Tibial nerve (tissue), 4 donors: Measurements from ENCODE around the gene TPM2. TPM values are rescaled to one million over a fixed set of nuclear protein-coding genes. Genes with fewer than 3 reads are reported as not detected.

Source experiments
- DNase-seq, 2 donors: peaks; one replicate each; pipeline ENCODE4 v3.0.0-alpha.2; 2019; ENCODE audit warnings: low spot score in 2 of 2
- H3K27ac ChIP-seq, 4 donors: fragments of 200-600 bp; sonication (generic) in 3 of 4; one replicate each; pipeline ENCODE4 v1.5.1; 2017 to 2019; ENCODE audit warnings: mild to moderate bottlenecking in 1 of 4
- H3K27me3 ChIP-seq, 2 donors: fragments of 200-600 bp; sonication (generic) in 1 of 2; one replicate each; pipeline versions ENCODE4 v1.5.1 to v1.6.0; 2017 to 2019
- H3K36me3 ChIP-seq, 3 donors: fragments of 200-600 bp; sonication (generic); one replicate each; pipeline ENCODE4 v1.5.1; 2018 to 2019
- H3K4me1 ChIP-seq, 4 donors: fragments of 200-600 bp; sonication (generic) in 3 of 4; one replicate each; pipeline ENCODE4 v1.5.1; 2017 to 2019
- H3K4me3 ChIP-seq, 4 donors: fragments of 200-600 bp; sonication (generic) in 3 of 4; one replicate each; pipeline ENCODE4 v1.5.1; 2017 to 2019; ENCODE audit warnings: mild to moderate bottlenecking in 1 of 4, moderate library complexity in 1 of 4
- H3K9me3 ChIP-seq, 4 donors: fragments of 200-600 bp; sonication (generic) in 3 of 4; one replicate each; pipeline ENCODE4 v1.5.1; 2017 to 2019
- EP300 ChIP-seq, 2 donors: sonication (generic); formaldehyde crosslinking; IDR thresholded peaks; one replicate each; pipeline ENCODE4 v1.6.1; 2017; ENCODE audit warnings: antibody characterized with exemption in 2 of 2, mild to moderate bottlenecking in 1 of 2
- POLR2A ChIP-seq, 2 donors: fragments of 450-650 bp; IDR thresholded peaks; one replicate each; pipeline ENCODE4 v1.6.1; 2017; ENCODE audit warnings: antibody characterized with exemption in 2 of 2, mild to moderate bottlenecking in 2 of 2, moderate library complexity in 2 of 2
- WGBS, 2 donors: methylation state at CpG; one replicate each; pipeline ENCODE4 v1.1.5; 2018; 5-methylcytosine and 5-hydroxymethylcytosine counted together
- total RNA-seq, 4 donors: library from RNA; depleted of rRNA; stranded (reverse); fragments of >200 nt; gene quantifications; one replicate each; pipeline ENCODE4 v1.1.0, GENCODE V29; 2016
- TF ChIP-seq, protein P1 (sequence below), 5 experiments: fragments of 200-600 bp in 3 of 5; fragments of 450-650 bp in 2 of 5; sonication (generic) in 3 of 5; IDR thresholded peaks; one replicate each; pipeline ENCODE4 v1.5.1; 2016 to 2019; ENCODE audit warnings: antibody characterized with exemption in 5 of 5, mild to moderate bottlenecking in 3 of 5, moderate library complexity in 2 of 5

The TPM2 gene
- total RNA-seq, 4 donors from 2014 or later, result 229 to 350 (median 289) TPM

DNA sequence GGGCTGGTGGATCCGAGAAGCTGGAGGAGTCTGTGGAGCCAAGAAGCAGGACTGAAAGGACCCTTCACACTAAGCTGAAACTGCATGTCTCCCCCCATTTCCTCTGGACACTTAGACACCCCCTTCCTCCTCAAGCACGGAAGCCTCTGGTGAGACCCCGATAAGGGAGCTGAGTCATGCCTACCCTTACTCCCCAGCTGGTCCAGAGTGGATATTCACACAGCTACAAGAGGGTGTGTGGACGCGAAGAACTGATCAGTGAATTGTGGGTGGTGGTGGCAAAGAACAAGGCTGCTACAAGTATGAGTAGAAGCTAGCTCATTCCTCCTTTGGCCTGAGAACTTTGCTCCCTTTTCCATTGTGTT lies 37.9 kb upstream of the TPM2 start:
- H3K9me3 ChIP-seq, result no peaks in the 10 kb centered on the region
- no peak for DNase-seq
- 21 to 30% methylated on average over 5 of the region's 5 CpGs for WGBS, 2 donors
- H3K4me3 ChIP-seq, result peak overlapping the region in 3 of 4 donors; percentile 6 to 85 (median 33)
- TF ChIP-seq POLR2A (IDR thresholded peaks at IDR 0.05), result no peak
- TF ChIP-seq, protein P1, sequence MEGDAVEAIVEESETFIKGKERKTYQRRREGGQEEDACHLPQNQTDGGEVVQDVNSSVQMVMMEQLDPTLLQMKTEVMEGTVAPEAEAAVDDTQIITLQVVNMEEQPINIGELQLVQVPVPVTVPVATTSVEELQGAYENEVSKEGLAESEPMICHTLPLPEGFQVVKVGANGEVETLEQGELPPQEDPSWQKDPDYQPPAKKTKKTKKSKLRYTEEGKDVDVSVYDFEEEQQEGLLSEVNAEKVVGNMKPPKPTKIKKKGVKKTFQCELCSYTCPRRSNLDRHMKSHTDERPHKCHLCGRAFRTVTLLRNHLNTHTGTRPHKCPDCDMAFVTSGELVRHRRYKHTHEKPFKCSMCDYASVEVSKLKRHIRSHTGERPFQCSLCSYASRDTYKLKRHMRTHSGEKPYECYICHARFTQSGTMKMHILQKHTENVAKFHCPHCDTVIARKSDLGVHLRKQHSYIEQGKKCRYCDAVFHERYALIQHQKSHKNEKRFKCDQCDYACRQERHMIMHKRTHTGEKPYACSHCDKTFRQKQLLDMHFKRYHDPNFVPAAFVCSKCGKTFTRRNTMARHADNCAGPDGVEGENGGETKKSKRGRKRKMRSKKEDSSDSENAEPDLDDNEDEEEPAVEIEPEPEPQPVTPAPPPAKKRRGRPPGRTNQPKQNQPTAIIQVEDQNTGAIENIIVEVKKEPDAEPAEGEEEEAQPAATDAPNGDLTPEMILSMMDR (IDR thresholded peaks at IDR 0.05), result no peak
- TF ChIP-seq EP300 (IDR thresholded peaks at IDR 0.05), result no peak
- no peaks in the 10 kb centered on the region for H3K27me3 ChIP-seq
- H3K4me1 ChIP-seq, result peaks cover 0 to 58% (median 54%) of the 10 kb centered on the region in 4 donors
- H3K36me3 ChIP-seq, result peaks cover 0 to 39% (median 13%) of the 10 kb centered on the region in 3 donors
- H3K27ac ChIP-seq, result peak overlapping the region; percentile 38 to 99 (median 82)

DNA sequence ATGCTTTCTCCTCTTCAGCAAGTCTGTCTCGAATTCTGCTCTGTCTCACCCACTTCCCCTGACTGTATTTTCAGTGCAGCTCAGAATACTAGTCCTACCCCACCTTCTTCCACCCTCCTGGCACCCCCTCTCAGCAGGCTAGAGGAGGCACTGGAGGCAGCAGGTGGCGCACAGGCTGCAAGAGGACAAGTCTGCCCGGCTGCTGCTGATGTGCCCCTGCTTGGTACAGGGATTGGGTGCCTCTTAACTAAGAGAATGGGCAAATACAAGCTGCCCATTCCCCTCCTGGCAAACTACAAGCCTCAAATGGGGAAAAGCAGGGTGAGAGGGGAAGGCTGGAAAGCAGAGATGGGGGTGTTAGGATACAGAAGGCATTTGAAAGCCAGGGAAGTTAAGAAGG lies 37.2 kb upstream of the TPM2 start:
- no peak for DNase-seq
- Histone ChIP-seq H3K27me3 (no peaks in the 10 kb centered on the region), H3K27ac (peak overlapping the region in 3 of 4 donors; percentile 70 to 99 (median 94)), H3K36me3 (peaks cover 4 to 46% (median 13%) of the 10 kb centered on the region in 3 donors), H3K9me3 (no peaks in the 10 kb centered on the region), H3K4me1 (peaks cover 0 to 58% (median 53%) of the 10 kb centered on the region in 4 donors), H3K4me3 (peak overlapping the region in 1 of 4 donors; percentile 85)
- no peak for TF ChIP-seq POLR2A (IDR thresholded peaks at IDR 0.05)
- 13 to 27% methylated on average over 3 of the region's 3 CpGs for WGBS, 2 donors

DNA sequence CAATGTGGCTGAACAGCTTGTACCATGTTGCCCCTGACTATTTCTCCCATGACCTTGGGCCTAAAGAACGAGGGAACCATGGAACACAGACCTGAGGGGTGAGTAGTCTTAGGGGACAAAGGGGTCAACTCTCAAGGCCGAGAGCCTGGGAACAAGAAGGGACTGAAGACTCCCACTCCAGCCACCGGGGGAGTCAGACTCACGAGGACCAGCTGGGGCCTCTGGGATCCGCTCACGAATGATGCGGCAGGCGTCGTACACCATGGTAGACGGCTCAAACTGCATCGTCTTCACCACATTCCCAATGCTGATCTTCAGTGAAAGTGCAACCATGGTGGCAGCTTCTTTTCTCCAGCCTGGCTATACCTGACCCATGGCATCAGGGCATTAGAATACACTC lies 35.6 kb upstream of the TPM2 start:
- DNase-seq, result no peak
- Histone ChIP-seq H3K4me1 (peaks cover 0 to 50% (median 44%) of the 10 kb centered on the region in 4 donors), H3K36me3 (peaks cover 10 to 62% (median 19%) of the 10 kb centered on the region in 3 donors), H3K27me3 (no peaks in the 10 kb centered on the region), H3K9me3 (no peaks in the 10 kb centered on the region), H3K4me3 (no peak overlapping the region), H3K27ac (no peak overlapping the region)
- WGBS, 2 donors, result 90 to 93% methylated on average over 10 to 11 of the region's 11 CpGs
- TF ChIP-seq, protein P1 (IDR thresholded peaks at IDR 0.05), result no peak
- TF ChIP-seq POLR2A (IDR thresholded peaks at IDR 0.05) (no peak), EP300 (IDR thresholded peaks at IDR 0.05) (no peak)

DNA sequence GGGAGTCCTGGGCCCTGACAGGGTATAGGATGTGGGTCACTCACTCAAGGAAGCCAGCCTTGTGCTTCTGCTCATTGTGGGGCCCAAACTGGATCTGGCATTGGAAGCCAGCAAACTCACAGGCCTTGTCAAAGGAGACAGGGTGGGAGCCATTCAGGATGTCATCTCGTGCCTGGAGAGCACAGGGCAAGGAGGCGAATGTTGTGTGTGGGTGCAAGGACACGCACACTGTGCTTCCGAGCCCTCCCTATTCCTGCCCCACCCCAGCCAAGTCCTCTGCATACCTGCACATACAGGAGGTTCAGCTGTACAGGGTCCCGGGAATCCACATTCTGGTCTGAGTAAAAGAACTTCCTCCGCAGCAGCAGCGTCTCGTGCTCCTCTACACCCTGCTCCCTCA lies 34.2 kb upstream of the TPM2 start:
- no peaks in the 10 kb centered on the region for H3K9me3 ChIP-seq
- H3K4me3 ChIP-seq, result no peak overlapping the region
- peaks cover 13 to 76% (median 34%) of the 10 kb centered on the region in 3 donors for H3K36me3 ChIP-seq
- peaks cover 0 to 35% (median 30%) of the 10 kb centered on the region in 4 donors for H3K4me1 ChIP-seq
- no peaks in the 10 kb centered on the region for H3K27me3 ChIP-seq
- WGBS, 2 donors, result 98% methylated on average over 8 of the region's 8 CpGs
- DNase-seq, result no peak
- TF ChIP-seq, protein P1 (IDR thresholded peaks at IDR 0.05), result no peak
- TF ChIP-seq EP300 (IDR thresholded peaks at IDR 0.05) (no peak), POLR2A (IDR thresholded peaks at IDR 0.05) (no peak)
- no peak overlapping the region for H3K27ac ChIP-seq

DNA sequence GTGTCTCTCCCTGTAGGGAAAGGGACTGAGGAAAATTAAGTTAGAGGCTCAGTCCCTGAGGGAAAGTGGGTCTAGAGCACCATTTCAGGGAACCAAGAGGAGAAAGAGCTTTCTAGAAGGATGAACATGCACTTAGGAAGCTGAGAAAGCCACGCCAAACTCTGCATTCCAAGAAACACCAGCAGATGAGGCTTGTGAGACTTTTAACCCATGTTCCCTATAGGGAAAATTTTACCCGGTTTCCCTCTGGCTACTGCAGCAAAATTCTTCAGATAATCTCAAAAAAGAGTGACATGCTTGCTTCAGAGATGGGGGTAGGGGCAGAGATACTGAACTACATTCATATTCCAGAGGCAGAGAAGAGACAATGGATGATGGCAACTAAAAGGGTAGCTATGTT lies 33.7 kb upstream of the TPM2 start:
- H3K27ac ChIP-seq, result no peak overlapping the region
- no peak for DNase-seq
- peaks cover 0 to 31% (median 25%) of the 10 kb centered on the region in 4 donors for H3K4me1 ChIP-seq
- no peak overlapping the region for H3K4me3 ChIP-seq
- peaks cover 13 to 81% (median 38%) of the 10 kb centered on the region in 3 donors for H3K36me3 ChIP-seq
- no peaks in the 10 kb centered on the region for H3K27me3 ChIP-seq
- TF ChIP-seq POLR2A (IDR thresholded peaks at IDR 0.05), result no peak
- TF ChIP-seq, protein P1 (IDR thresholded peaks at IDR 0.05), result no peak
- no peaks in the 10 kb centered on the region for H3K9me3 ChIP-seq
- 82 to 83% methylated on average over 2 of the region's 2 CpGs for WGBS, 2 donors

DNA sequence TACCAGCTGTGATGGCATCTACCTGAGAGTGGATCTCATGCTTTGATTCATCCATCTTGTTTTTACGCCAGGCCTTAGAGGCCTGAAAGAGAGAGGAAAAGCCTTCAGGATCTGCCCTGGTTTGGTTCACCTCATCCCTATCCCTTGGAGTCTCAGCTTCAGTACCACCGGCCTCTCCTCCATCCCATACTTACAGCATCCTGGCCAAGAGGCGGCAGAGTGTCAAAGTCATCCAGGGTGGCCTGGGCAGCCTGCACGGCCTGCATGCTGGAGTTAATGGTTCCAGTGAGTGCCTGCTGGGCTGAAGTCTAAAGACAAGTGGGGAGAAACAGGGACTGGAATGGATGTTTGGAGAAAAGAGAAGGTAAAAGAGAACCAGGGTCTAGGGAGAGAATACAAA lies 29.8 kb upstream of the TPM2 start:
- H3K4me1 ChIP-seq, result no peaks in the 10 kb centered on the region
- H3K4me3 ChIP-seq, result no peak overlapping the region
- DNase-seq, result no peak
- TF ChIP-seq EP300 (IDR thresholded peaks at IDR 0.05) (no peak), POLR2A (IDR thresholded peaks at IDR 0.05) (no peak)
- TF ChIP-seq, protein P1 (IDR thresholded peaks at IDR 0.05), result no peak
- H3K36me3 ChIP-seq, result peaks cover 13 to 100% (median 69%) of the 10 kb centered on the region in 3 donors
- WGBS, 2 donors, result 94 to 95% methylated on average over 4 of the region's 4 CpGs
- no peaks in the 10 kb centered on the region for H3K9me3 ChIP-seq
- no peak overlapping the region for H3K27ac ChIP-seq
- H3K27me3 ChIP-seq, result no peaks in the 10 kb centered on the region
